Ovary (tissue), 3 donors: ENCODE results near the gene PTPRN2.

Source experiments
- CTCF ChIP-seq, 3 donors: fragments of 450-650 bp in 2 of 3; fragments of 200-600 bp in 1 of 3; IDR thresholded peaks; one replicate each; pipeline versions ENCODE4 v1.5.1 to v1.8.0; 2016 to 2022; ENCODE audit warnings: antibody characterized with exemption in 3 of 3, mild to moderate bottlenecking in 1 of 3
- POLR2A ChIP-seq: fragments of 450-650 bp; IDR thresholded peaks from one replicate; pipeline ENCODE4 v1.6.1; 2017; ENCODE audit warnings: antibody characterized with exemption, mild to moderate bottlenecking, moderate library complexity
- donor health status: DM: no; HTN: no; CAD: no.

DNA sequence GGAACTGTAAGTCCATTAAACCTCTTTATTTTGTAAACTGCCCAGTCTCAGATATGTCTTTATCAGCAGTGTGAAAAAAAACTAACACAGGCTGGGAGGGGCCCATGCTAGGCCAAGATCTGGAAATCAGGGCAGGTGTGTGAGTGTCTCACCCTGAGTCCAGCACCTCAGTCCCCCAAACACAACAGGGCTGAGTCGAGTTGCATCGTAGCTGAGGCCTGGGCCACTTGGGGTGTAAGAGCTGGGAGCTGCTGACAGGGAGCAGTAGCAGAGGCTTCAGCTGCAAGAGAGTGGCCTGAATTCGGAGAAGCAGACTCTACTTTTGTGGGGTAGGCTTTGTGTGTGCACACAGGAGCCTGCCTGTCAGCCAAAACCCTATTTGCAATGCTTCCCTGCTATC is 553.1 kb downstream of the PTPRN2 start:
- TF ChIP-seq CTCF (IDR thresholded peaks at IDR 0.05) (no peak), POLR2A (no peak)
